ENCODE results near the gene UMOD.
"Not testable (repeated sequence)": the region's sequence is repeated elsewhere in the genome, so short reads cannot be mapped to it uniquely, and the experiment has no call there.

The UMOD gene

GRCh38 chr16:20314575-20314974, 37.9 kb downstream of the UMOD start:
- Histone ChIP-seq H3K9ac (no peak overlapping the region), H3K36me3 (ENCODE audit: control insufficient read depth, insufficient read depth, low read length) (no peaks in the 10 kb centered on the region), H3K4me1 (no peaks in the 10 kb centered on the region), H3K4me2 (ENCODE audit: low read length) (no peak overlapping the region), H3K4me3 (ENCODE audit: low read depth, low read length) (no peak overlapping the region), H3K27ac (no peak overlapping the region), H3K79me2 (no peaks in the 10 kb centered on the region), H3K9me3 (ENCODE audit: control insufficient read depth, low read length) (no peaks in the 10 kb centered on the region), H3K27me3 (ENCODE audit: control insufficient read depth, insufficient read depth, low read length) (no peaks in the 10 kb centered on the region), H2AFZ (no peak overlapping the region)
- no peak for TF ChIP-seq CTCF (IDR thresholded peaks at IDR 0.05)

- Histone ChIP-seq H3K9ac (no peak overlapping the region), H3K9me3 (ENCODE audit: control insufficient read depth, low read length) (no peaks in the 10 kb centered on the region), H3K79me2 (no peaks in the 10 kb centered on the region), H3K27me3 (ENCODE audit: control insufficient read depth, insufficient read depth, low read length) (no peaks in the 10 kb centered on the region), H2AFZ (no peak overlapping the region), H3K4me3 (ENCODE audit: low read depth, low read length) (no peak overlapping the region), H3K27ac (no peak overlapping the region), H3K36me3 (ENCODE audit: control insufficient read depth, insufficient read depth, low read length) (no peaks in the 10 kb centered on the region), H3K4me2 (ENCODE audit: low read length) (no peak overlapping the region), H3K4me1 (no peaks in the 10 kb centered on the region)
- no peak for TF ChIP-seq CTCF (IDR thresholded peaks at IDR 0.05)
These were observed 38.8 kb downstream of the UMOD start for GRCh38 chr16:20313741-20314140.

GRCh38 chr16:20312536-20313095, 39.9 kb downstream of the UMOD start:
- not testable (repeated sequence) for H3K4me3 ChIP-seq (ENCODE audit: low read depth, low read length); H3K36me3 ChIP-seq (ENCODE audit: control insufficient read depth, insufficient read depth, low read length); H3K9ac ChIP-seq; H3K79me2 ChIP-seq; H3K9me3 ChIP-seq (ENCODE audit: control insufficient read depth, low read length); H3K27me3 ChIP-seq (ENCODE audit: control insufficient read depth, insufficient read depth, low read length); H3K4me1 ChIP-seq; H3K4me2 ChIP-seq (ENCODE audit: low read length); H2AFZ ChIP-seq; H3K27ac ChIP-seq

- H3K4me2 ChIP-seq (ENCODE audit: low read length): no peak overlapping the region
- no peaks in the 10 kb centered on the region for H3K79me2 ChIP-seq
- no peaks in the 10 kb centered on the region for H3K27me3 ChIP-seq (ENCODE audit: control insufficient read depth, insufficient read depth, low read length)
- no peak overlapping the region for H3K27ac ChIP-seq
- no peaks in the 10 kb centered on the region for H3K36me3 ChIP-seq (ENCODE audit: control insufficient read depth, insufficient read depth, low read length)
- no peak for TF ChIP-seq CTCF (IDR thresholded peaks at IDR 0.05)
- no peaks in the 10 kb centered on the region for H3K4me1 ChIP-seq
- no peak overlapping the region for H3K4me3 ChIP-seq (ENCODE audit: low read depth, low read length)
- H2AFZ ChIP-seq: no peak overlapping the region
- no peak overlapping the region for H3K9ac ChIP-seq
- no peaks in the 10 kb centered on the region for H3K9me3 ChIP-seq (ENCODE audit: control insufficient read depth, low read length)
These were observed 41.0 kb downstream of the UMOD start for GRCh38 chr16:20311548-20311947.

- Histone ChIP-seq H2AFZ (no peak overlapping the region), H3K4me3 (ENCODE audit: low read depth, low read length) (no peak overlapping the region), H3K4me1 (no peaks in the 10 kb centered on the region), H3K9ac (no peak overlapping the region), H3K79me2 (no peaks in the 10 kb centered on the region), H3K27ac (no peak overlapping the region), H3K36me3 (ENCODE audit: control insufficient read depth, insufficient read depth, low read length) (no peaks in the 10 kb centered on the region), H3K27me3 (ENCODE audit: control insufficient read depth, insufficient read depth, low read length) (no peaks in the 10 kb centered on the region), H3K9me3 (ENCODE audit: control insufficient read depth, low read length) (no peaks in the 10 kb centered on the region), H3K4me2 (ENCODE audit: low read length) (no peak overlapping the region)
- TF ChIP-seq CTCF (IDR thresholded peaks at IDR 0.05): no peak
These were observed 41.8 kb downstream of the UMOD start for GRCh38 chr16:20310421-20311395.
